Ishikawa (cell line): ENCODE results near the gene PNMA8A.

ENCODE experiments used
- CEBPB ChIP-seq: IDR thresholded peaks from 2 replicates; pipeline ENCODE4 v1.6.1; 2012
- CREB1 ChIP-seq: IDR thresholded peaks from 2 replicates; pipeline ENCODE4 v1.6.1; 2012; ENCODE audit warnings: low read depth
- EGR1 ChIP-seq: IDR thresholded peaks from 2 replicates; pipeline ENCODE4 v1.6.1; 2012
- EP300 ChIP-seq: IDR thresholded peaks from 2 replicates; pipeline ENCODE4 v1.6.1; 2012; ENCODE audit warnings: borderline replicate concordance
- FOXM1 ChIP-seq: IDR thresholded peaks from 2 replicates; pipeline ENCODE4 v1.6.1; 2012; ENCODE audit warnings: low read depth, borderline replicate concordance
- NFIC ChIP-seq: IDR thresholded peaks from 2 replicates; pipeline ENCODE4 v1.6.1; 2012
- RAD21 ChIP-seq: IDR thresholded peaks from 2 replicates; pipeline ENCODE4 v1.6.1; 2012; ENCODE audit warnings: low read depth
- TAF1 ChIP-seq: IDR thresholded peaks from 2 replicates; pipeline ENCODE4 v1.6.1; 2012; ENCODE audit warnings: low read depth, mild to moderate bottlenecking
- TCF12 ChIP-seq: IDR thresholded peaks from 2 replicates; pipeline ENCODE4 v1.6.1; 2012; ENCODE audit warnings: low read depth
- TEAD4 ChIP-seq: IDR thresholded peaks from 2 replicates; pipeline ENCODE4 v1.6.1; 2012
- YY1 ChIP-seq: IDR thresholded peaks from 2 replicates; pipeline ENCODE4 v1.6.1; 2012; ENCODE audit warnings: low read depth
- ZBTB7A ChIP-seq: IDR thresholded peaks from 2 replicates; pipeline ENCODE4 v1.6.1; 2012; ENCODE audit warnings: low read depth
- TF ChIP-seq, protein P1 (sequence below): IDR thresholded peaks from 2 replicates; pipeline ENCODE4 v1.6.1; 2012; ENCODE audit warnings: low read depth, mild to moderate bottlenecking
- TF ChIP-seq, protein P2 (sequence below): IDR thresholded peaks from 2 replicates; pipeline ENCODE4 v1.6.1; 2012
- TF ChIP-seq, protein P3 (sequence below): IDR thresholded peaks from 2 replicates; pipeline ENCODE4 v1.6.1; 2012

Gene PNMA8A

DNA sequence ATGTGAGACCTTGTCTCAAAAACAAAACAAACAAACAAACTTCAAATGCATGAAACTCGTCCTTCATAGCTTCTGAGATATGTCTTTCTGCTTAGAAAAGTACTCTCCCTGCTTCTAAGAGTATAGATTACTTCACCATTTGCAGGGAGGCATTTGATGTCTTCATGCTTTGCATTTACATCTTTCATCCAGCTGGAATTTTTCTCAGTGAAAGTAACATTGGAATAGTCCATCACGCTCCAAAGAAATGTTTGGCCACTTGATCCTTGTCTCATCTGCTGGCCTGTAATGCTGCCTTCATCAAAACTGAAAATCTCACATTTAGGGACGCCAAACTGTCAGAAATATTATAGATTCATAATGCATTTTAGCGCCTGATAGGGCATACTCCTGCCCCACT, 19.2 kb downstream of the PNMA8A start:
- no peak for TF ChIP-seq RAD21
- TF ChIP-seq CEBPB: no peak
- TF ChIP-seq TEAD4: no peak
- no peak for TF ChIP-seq ZBTB7A
- TF ChIP-seq, protein P1, sequence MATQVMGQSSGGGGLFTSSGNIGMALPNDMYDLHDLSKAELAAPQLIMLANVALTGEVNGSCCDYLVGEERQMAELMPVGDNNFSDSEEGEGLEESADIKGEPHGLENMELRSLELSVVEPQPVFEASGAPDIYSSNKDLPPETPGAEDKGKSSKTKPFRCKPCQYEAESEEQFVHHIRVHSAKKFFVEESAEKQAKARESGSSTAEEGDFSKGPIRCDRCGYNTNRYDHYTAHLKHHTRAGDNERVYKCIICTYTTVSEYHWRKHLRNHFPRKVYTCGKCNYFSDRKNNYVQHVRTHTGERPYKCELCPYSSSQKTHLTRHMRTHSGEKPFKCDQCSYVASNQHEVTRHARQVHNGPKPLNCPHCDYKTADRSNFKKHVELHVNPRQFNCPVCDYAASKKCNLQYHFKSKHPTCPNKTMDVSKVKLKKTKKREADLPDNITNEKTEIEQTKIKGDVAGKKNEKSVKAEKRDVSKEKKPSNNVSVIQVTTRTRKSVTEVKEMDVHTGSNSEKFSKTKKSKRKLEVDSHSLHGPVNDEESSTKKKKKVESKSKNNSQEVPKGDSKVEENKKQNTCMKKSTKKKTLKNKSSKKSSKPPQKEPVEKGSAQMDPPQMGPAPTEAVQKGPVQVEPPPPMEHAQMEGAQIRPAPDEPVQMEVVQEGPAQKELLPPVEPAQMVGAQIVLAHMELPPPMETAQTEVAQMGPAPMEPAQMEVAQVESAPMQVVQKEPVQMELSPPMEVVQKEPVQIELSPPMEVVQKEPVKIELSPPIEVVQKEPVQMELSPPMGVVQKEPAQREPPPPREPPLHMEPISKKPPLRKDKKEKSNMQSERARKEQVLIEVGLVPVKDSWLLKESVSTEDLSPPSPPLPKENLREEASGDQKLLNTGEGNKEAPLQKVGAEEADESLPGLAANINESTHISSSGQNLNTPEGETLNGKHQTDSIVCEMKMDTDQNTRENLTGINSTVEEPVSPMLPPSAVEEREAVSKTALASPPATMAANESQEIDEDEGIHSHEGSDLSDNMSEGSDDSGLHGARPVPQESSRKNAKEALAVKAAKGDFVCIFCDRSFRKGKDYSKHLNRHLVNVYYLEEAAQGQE: no peak
- no peak for TF ChIP-seq EGR1
- TF ChIP-seq, protein P2, sequence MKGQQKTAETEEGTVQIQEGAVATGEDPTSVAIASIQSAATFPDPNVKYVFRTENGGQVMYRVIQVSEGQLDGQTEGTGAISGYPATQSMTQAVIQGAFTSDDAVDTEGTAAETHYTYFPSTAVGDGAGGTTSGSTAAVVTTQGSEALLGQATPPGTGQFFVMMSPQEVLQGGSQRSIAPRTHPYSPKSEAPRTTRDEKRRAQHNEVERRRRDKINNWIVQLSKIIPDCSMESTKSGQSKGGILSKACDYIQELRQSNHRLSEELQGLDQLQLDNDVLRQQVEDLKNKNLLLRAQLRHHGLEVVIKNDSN: no peak
- no peak for TF ChIP-seq TAF1
- no peak for TF ChIP-seq CREB1
- TF ChIP-seq, protein P3, sequence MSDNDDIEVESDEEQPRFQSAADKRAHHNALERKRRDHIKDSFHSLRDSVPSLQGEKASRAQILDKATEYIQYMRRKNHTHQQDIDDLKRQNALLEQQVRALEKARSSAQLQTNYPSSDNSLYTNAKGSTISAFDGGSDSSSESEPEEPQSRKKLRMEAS: no peak

DNA sequence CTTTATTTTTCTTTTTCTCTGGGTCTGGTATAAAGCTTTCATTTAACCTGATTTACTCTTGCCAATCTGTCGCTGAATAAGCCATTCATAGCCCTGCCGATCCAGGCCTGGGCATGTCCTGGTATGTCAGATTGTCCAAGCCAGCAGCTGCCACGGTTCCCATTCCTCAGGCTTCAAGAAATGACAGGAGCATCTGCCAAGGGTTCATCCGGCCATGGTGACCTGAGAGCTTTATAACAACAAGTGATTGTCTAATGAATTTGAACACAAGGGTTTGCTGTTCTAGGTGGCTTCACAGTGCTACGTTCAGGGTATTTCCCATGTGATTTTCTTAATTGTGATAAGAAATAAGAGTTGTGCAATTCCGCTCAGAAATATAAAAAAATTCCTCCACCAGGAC, 20.0 kb downstream of the PNMA8A start:
- TF ChIP-seq, protein P1: no peak
- TF ChIP-seq, protein P2: no peak
- TF ChIP-seq TAF1: no peak
- no peak for TF ChIP-seq FOXM1
- no peak for TF ChIP-seq CREB1
- TF ChIP-seq EGR1: no peak
- no peak for TF ChIP-seq EP300
- TF ChIP-seq TEAD4: no peak
- TF ChIP-seq ZBTB7A: no peak
- no peak for TF ChIP-seq CEBPB
- TF ChIP-seq RAD21: no peak
- TF ChIP-seq, protein P3: no peak
- TF ChIP-seq NFIC: no peak
- TF ChIP-seq YY1: no peak
- no peak for TF ChIP-seq TCF12

DNA sequence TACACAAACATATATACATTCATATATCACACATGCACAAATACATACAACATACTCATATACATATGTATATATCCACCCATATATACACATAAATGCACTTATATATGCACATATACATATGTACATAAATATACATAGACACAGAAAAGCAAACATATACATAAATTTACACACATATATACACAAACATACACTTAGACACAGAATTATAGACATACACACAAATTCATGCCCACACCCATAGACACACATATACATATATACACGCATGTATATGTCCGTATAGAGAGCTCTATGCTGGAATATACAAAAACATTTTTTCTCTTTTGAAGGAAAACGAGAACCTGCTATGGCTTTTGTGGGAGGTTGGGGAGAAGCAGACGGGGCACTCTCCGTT, 20.6 kb downstream of the PNMA8A start:
- TF ChIP-seq CEBPB: no peak
- TF ChIP-seq YY1: no peak
- TF ChIP-seq EP300: no peak
- TF ChIP-seq ZBTB7A: no peak
- TF ChIP-seq, protein P1: no peak
- TF ChIP-seq, protein P2: no peak
- TF ChIP-seq NFIC: no peak
- TF ChIP-seq TCF12: no peak
- TF ChIP-seq CREB1: no peak

DNA sequence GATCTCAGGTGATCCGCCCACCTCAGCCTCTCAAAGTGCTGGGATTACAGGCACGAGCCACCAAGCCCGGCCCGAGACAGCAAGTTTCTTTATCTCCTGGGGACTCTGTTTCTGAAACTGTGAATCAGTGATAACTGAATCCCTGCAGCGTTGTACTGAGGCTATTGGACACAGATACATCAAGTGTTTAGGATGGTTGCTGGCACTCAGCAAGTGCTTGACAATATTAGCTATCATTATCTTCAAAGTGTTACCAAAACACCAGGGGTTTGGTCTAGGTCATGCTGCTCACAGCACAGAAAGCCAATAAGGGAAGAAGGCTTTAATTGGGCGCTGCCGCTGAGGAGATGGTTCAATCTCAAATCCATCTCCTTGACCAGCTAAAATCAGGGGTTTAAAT, 22.1 kb downstream of the PNMA8A start:
- no peak for TF ChIP-seq FOXM1
- TF ChIP-seq RAD21: no peak
- no peak for TF ChIP-seq TCF12
- TF ChIP-seq, protein P1: no peak
- no peak for TF ChIP-seq EP300
- no peak for TF ChIP-seq CREB1
- no peak for TF ChIP-seq TEAD4
- no peak for TF ChIP-seq NFIC
- TF ChIP-seq EGR1: no peak
- no peak for TF ChIP-seq ZBTB7A
- no peak for TF ChIP-seq TAF1
- TF ChIP-seq, protein P2: no peak
